Activated T-helper 1 cell treated with Interleukin-2 at 50 U/mL for 16 hours (primary cell): Measurements from ENCODE around the gene BCKDHB.
"Not testable (repeated sequence)": the region's sequence is repeated elsewhere in the genome, so short reads cannot be mapped to it uniquely, and the experiment has no call there.

ENCODE experiments used
- DNase-seq: peaks from one replicate; pipeline ENCODE4 v3.0.0-alpha.2; 2020; ENCODE audit warnings: low read depth

BCKDHB gene

GRCh38 chr6:80209430-80209829, 103.0 kb downstream of the BCKDHB start:
- DNase-seq, result no peak

GRCh38 chr6:80210618-80211017, 104.1 kb downstream of the BCKDHB start:
- DNase-seq, result no peak

- DNase-seq, result no peak
These were observed 104.8 kb downstream of the BCKDHB start for GRCh38 chr6:80211286-80211685.

- not testable (repeated sequence) for DNase-seq
These were observed 105.4 kb downstream of the BCKDHB start for GRCh38 chr6:80211890-80212289.

- DNase-seq, result no peak
These were observed 108.1 kb downstream of the BCKDHB start for GRCh38 chr6:80214436-80215022.

GRCh38 chr6:80215063-80215462, 108.6 kb downstream of the BCKDHB start:
- no peak for DNase-seq

GRCh38 chr6:80217794-80218193, 111.3 kb downstream of the BCKDHB start:
- no peak for DNase-seq

GRCh38 chr6:80223743-80224212, 117.3 kb downstream of the BCKDHB start:
- no peak for DNase-seq

- no peak for DNase-seq
These were observed 119.7 kb downstream of the BCKDHB start for GRCh38 chr6:80226151-80226550.

- no peak for DNase-seq
These were observed 120.2 kb downstream of the BCKDHB start for GRCh38 chr6:80226699-80227098.

- DNase-seq, result no peak
These were observed 121.2 kb downstream of the BCKDHB start for GRCh38 chr6:80227545-80228105.

GRCh38 chr6:80233262-80233661, 126.8 kb downstream of the BCKDHB start:
- no peak for DNase-seq

GRCh38 chr6:80233958-80234357, 127.5 kb downstream of the BCKDHB start:
- no peak for DNase-seq

- no peak for DNase-seq
These were observed 127.9 kb downstream of the BCKDHB start for GRCh38 chr6:80234401-80234800.

GRCh38 chr6:80234908-80235307, 128.4 kb downstream of the BCKDHB start:
- DNase-seq, result no peak

GRCh38 chr6:80235647-80236046, 129.2 kb downstream of the BCKDHB start:
- DNase-seq, result no peak

GRCh38 chr6:80238754-80239153, 132.3 kb downstream of the BCKDHB start:
- not testable (repeated sequence) for DNase-seq

- no peak for DNase-seq
These were observed 138.6 kb downstream of the BCKDHB start for GRCh38 chr6:80245043-80245442.

- no peak for DNase-seq
These were observed 143.4 kb downstream of the BCKDHB start for GRCh38 chr6:80249897-80250296.

GRCh38 chr6:80250391-80250997, 144.0 kb downstream of the BCKDHB start:
- no peak for DNase-seq

GRCh38 chr6:80251321-80251720, 144.8 kb downstream of the BCKDHB start:
- DNase-seq, result no peak

GRCh38 chr6:80254716-80255115, 148.2 kb downstream of the BCKDHB start:
- no peak for DNase-seq

GRCh38 chr6:80256691-80257090, 150.2 kb downstream of the BCKDHB start:
- no peak for DNase-seq

GRCh38 chr6:80259118-80259517, 152.6 kb downstream of the BCKDHB start:
- no peak for DNase-seq
